H1 (cell line): Measurements from ENCODE around the gene ZFAND3. TPM values are rescaled to one million over a fixed set of nuclear protein-coding genes. Genes with fewer than 3 reads are reported as not detected.

Experiments used
- CTCF ChIA-PET: fragments of 300-600 bp; sonication (Branson Sonifier 250); formaldehyde crosslinking; loops from one replicate; lab custom pipeline; 2021; ENCODE audit not compliant: partially characterized antibody; lab: Charles Lee
- POLR2A ChIA-PET: fragments of 300-600 bp; sonication (Branson Sonifier 250); formaldehyde crosslinking; loops from one replicate; lab custom pipeline; 2021; ENCODE audit warnings: inconsistent platforms; ENCODE audit not compliant: partially characterized antibody; lab: Charles Lee
- DNase-seq, 2 experiments: peaks; one replicate each; pipeline versions ENCODE4 v3.0.0 to v3.0.0-alpha.2; 2010 to 2022; ENCODE audit warnings: low spot score in 2 of 2, low read depth in 1 of 2, mixed read lengths in 1 of 2
- FAIRE-seq: peaks from 2 replicates; lab custom pipeline; 2011; peaks lifted over from hg19 to GRCh38; lab: Jason Lieb, UNC
- H2AFZ ChIP-seq: 2 replicates; pipeline ENCODE4 v1.8.1; 2012; ENCODE audit warnings: low read length, inconsistent platforms
- H2AK5ac ChIP-seq: 2 replicates; pipeline ENCODE4 v1.6.1; 2013; ENCODE audit warnings: low read depth, low read length
- H2BK120ac ChIP-seq: replicated peaks from 2 replicates; pipeline ENCODE3; 2013; ENCODE audit warnings: low read depth, low read length, inconsistent platforms
- H2BK12ac ChIP-seq: 2 replicates; pipeline ENCODE4 v1.6.1; 2013; ENCODE audit warnings: low read depth, low read length
- H2BK15ac ChIP-seq: 2 replicates; pipeline ENCODE4 v1.6.1; 2013; ENCODE audit warnings: low read length
- H2BK20ac ChIP-seq: 2 replicates; pipeline ENCODE4 v1.6.1; 2013; ENCODE audit warnings: low read length
- H2BK5ac ChIP-seq: 2 replicates; pipeline ENCODE4 v1.6.1; 2013; ENCODE audit warnings: low read depth, low read length
- H3K14ac ChIP-seq: 2 replicates; pipeline ENCODE4 v1.6.1; 2013; ENCODE audit warnings: inconsistent platforms; ENCODE audit not compliant: insufficient read length
- H3K18ac ChIP-seq: 2 replicates; pipeline ENCODE4 v1.6.1; 2013; ENCODE audit warnings: low read length; ENCODE audit errors: extremely low read depth
- H3K23ac ChIP-seq: 2 replicates; pipeline ENCODE4 v1.6.1; 2013; ENCODE audit warnings: inconsistent platforms; ENCODE audit not compliant: insufficient read length
- H3K23me2 ChIP-seq: 2 replicates; pipeline ENCODE4 v1.6.1; 2013; ENCODE audit warnings: low read depth, low read length
- H3K27ac ChIP-seq: 2 replicates; pipeline ENCODE4 v1.6.1; 2011; ENCODE audit warnings: low read depth, low read length, inconsistent platforms
- H3K27me3 ChIP-seq, 4 experiments: replicated peaks in 1 of 4; 1 replicate in 1 of 4; 2 replicates in 3 of 4; pipeline versions ENCODE4 v1.6.1 to v1.8.1; 2011 to 2013; ENCODE audit warnings: low read length in 3 of 4, mild to moderate bottlenecking in 3 of 4, inconsistent platforms in 2 of 4, mixed read lengths in 2 of 4, moderate library complexity in 1 of 4; ENCODE audit not compliant: control insufficient read depth in 3 of 4, insufficient read depth in 3 of 4; ENCODE audit errors: extremely low read depth in 1 of 4
- H3K36me3 ChIP-seq, 4 experiments: 2 replicates each; pipeline versions ENCODE4 v1.6.1 to v1.8.1; 2011 to 2013; ENCODE audit warnings: mild to moderate bottlenecking in 4 of 4, low read length in 3 of 4, moderate library complexity in 2 of 4, control low read depth in 1 of 4, inconsistent platforms in 1 of 4; ENCODE audit not compliant: insufficient read depth in 4 of 4, control insufficient read depth in 2 of 4
- H3K4ac ChIP-seq: replicated peaks from 2 replicates; pipeline ENCODE3; 2013; ENCODE audit warnings: low read length, low read depth, mixed read lengths, inconsistent platforms; ENCODE audit not compliant: insufficient read length
- H3K4me1 ChIP-seq, 4 experiments: replicated peaks in 1 of 4; 1 replicate in 1 of 4; 2 replicates in 3 of 4; pipeline versions ENCODE4 v1.6.1 to v1.8.1; 2011 to 2013; ENCODE audit warnings: low read length in 3 of 4, inconsistent platforms in 2 of 4, mixed read lengths in 1 of 4; ENCODE audit not compliant: insufficient read depth in 4 of 4, control insufficient read depth in 3 of 4
- H3K4me2 ChIP-seq, 2 experiments: 2 replicates each; pipeline versions ENCODE4 v1.6.1 to v1.8.1; 2011 to 2013; ENCODE audit warnings: low read depth in 2 of 2, low read length in 2 of 2, control low read depth in 1 of 2, inconsistent platforms in 1 of 2, mild to moderate bottlenecking in 1 of 2; ENCODE audit not compliant: insufficient read depth in 1 of 2
- H3K4me3 ChIP-seq, 4 experiments: fragments of 200-600, 300-600 bp in 1 of 4; sonication (generic), shearing (Covaris generic), sonication (Bioruptor Twin) in 1 of 4; 2 replicates each; pipeline versions ENCODE4 v1.5.1 to v1.8.1; 2011 to 2016; ENCODE audit warnings: low read length in 4 of 4, low read depth in 3 of 4, control low read depth in 2 of 4, inconsistent platforms in 2 of 4, mild to moderate bottlenecking in 2 of 4, mixed read lengths in 1 of 4, moderate library complexity in 1 of 4; ENCODE audit not compliant: insufficient read depth in 2 of 4; ENCODE audit errors: extremely low read depth in 1 of 4
- H3K56ac ChIP-seq: replicated peaks from 2 replicates; pipeline ENCODE3; 2013; ENCODE audit warnings: low read depth, mild to moderate bottlenecking, mixed read lengths, low read length, inconsistent platforms; ENCODE audit not compliant: insufficient read length
- H3K79me1 ChIP-seq: 2 replicates; pipeline ENCODE4 v1.6.1; 2013; ENCODE audit warnings: low read depth, low read length, control low read depth
- H3K79me2 ChIP-seq, 2 experiments: 2 replicates each; pipeline versions ENCODE4 v1.6.1 to v1.8.1; 2012 to 2013; ENCODE audit warnings: low read length in 2 of 2, mild to moderate bottlenecking in 2 of 2, inconsistent platforms in 1 of 2; ENCODE audit not compliant: insufficient read depth in 2 of 2, control insufficient read depth in 1 of 2
- H3K9ac ChIP-seq, 4 experiments: replicated peaks in 1 of 4; 1 replicate in 1 of 4; 2 replicates in 3 of 4; pipeline versions ENCODE4 v1.6.1 to v1.8.1; 2011 to 2013; ENCODE audit warnings: low read depth in 3 of 4, low read length in 3 of 4, control low read depth in 2 of 4, mild to moderate bottlenecking in 2 of 4, moderate library complexity in 2 of 4, inconsistent platforms in 1 of 4; ENCODE audit errors: extremely low read depth in 1 of 4
- H3K9me3 ChIP-seq, 2 experiments: 2 replicates each; pipeline versions ENCODE4 v1.6.1 to v1.8.1; 2012 to 2013; ENCODE audit warnings: mild to moderate bottlenecking in 2 of 2, moderate library complexity in 2 of 2, control low read depth in 1 of 2, inconsistent platforms in 1 of 2, low read depth in 1 of 2, low read length in 1 of 2, mixed read lengths in 1 of 2; ENCODE audit not compliant: insufficient read depth in 2 of 2
- H4K20me1 ChIP-seq, 2 experiments: replicated peaks in 1 of 2; 2 replicates each; pipeline versions ENCODE3 to v1.8.1; 2011 to 2013; ENCODE audit warnings: inconsistent platforms in 2 of 2, low read length in 2 of 2, mild to moderate bottlenecking in 1 of 2; ENCODE audit not compliant: insufficient read depth in 2 of 2, control insufficient read depth in 1 of 2
- H4K5ac ChIP-seq: 2 replicates; pipeline ENCODE4 v1.6.1; 2013; ENCODE audit warnings: low read length, low read depth, mixed read lengths, inconsistent platforms; ENCODE audit not compliant: insufficient read length
- H4K8ac ChIP-seq: 2 replicates; pipeline ENCODE4 v1.8.0; 2013; ENCODE audit warnings: mild to moderate bottlenecking, moderate library complexity, low read length, inconsistent platforms; ENCODE audit not compliant: insufficient read depth; ENCODE audit errors: extremely low read depth
- H4K91ac ChIP-seq: replicated peaks from 2 replicates; pipeline ENCODE3; 2013; ENCODE audit warnings: low read length, mixed read lengths, inconsistent platforms; ENCODE audit not compliant: insufficient read length
- CBX8 ChIP-seq: fragments of 300-800, 300-1000 bp; sonication (generic); IDR thresholded peaks from 2 replicates; pipeline ENCODE4 v1.7.1; 2016; ENCODE audit warnings: low read depth, low read length, borderline replicate concordance
- FOSL1 ChIP-seq: IDR thresholded peaks from 2 replicates; pipeline ENCODE4 v1.6.1; 2011; ENCODE audit warnings: mild to moderate bottlenecking, low read depth, low read length, moderate library complexity; ENCODE audit not compliant: insufficient read depth
- GABPA ChIP-seq: IDR thresholded peaks from 2 replicates; pipeline ENCODE4 v1.6.1; 2011; ENCODE audit warnings: mild to moderate bottlenecking, low read length, moderate library complexity, borderline replicate concordance; ENCODE audit not compliant: insufficient read depth
- JUND ChIP-seq: IDR thresholded peaks from 2 replicates; pipeline ENCODE4 v1.6.1; 2011; ENCODE audit warnings: mild to moderate bottlenecking, improper control_type of control experiment, low read length
- WGBS, 2 experiments: shearing (Covaris generic) in 1 of 2; methylation state at CpG; one replicate each; pipeline versions ENCODE4 v1.1.6 to v1.1.7; 2013 to 2015; ENCODE audit warnings: low lambda C conversion rate in 2 of 2, mixed read lengths in 2 of 2, inconsistent platforms in 1 of 2, low coverage in 1 of 2, missing lambda C conversion rate in 1 of 2; ENCODE audit not compliant: insufficient replicate concordance in 2 of 2, insufficient coverage in 1 of 2, insufficient read length in 1 of 2; ENCODE audit errors: extremely low coverage in 1 of 2, missing lambda C conversion rate in 1 of 2; 5-methylcytosine and 5-hydroxymethylcytosine counted together
- polyA plus RNA-seq, 7 experiments: library from polyadenylated mRNA; depleted of rRNA in 3 of 7; stranded (reverse) in 5 of 7; unstranded in 2 of 7; fragments of >200 nt in 5 of 7; fragments of 200-250 nt in 2 of 7; gene quantifications; 1 replicate in 5 of 7; 2 replicates in 1 of 7; 4 replicates in 1 of 7; pipeline versions ENCODE4 v1.2.1 to v1.2.3, GENCODE V29; 2011 to 2013; ENCODE audit warnings: missing spikeins in 2 of 7, mixed read lengths in 2 of 7
- total RNA-seq: library from RNA; stranded (reverse); fragmentation: NEBNext Ultra II Directional; extraction: Animal tissue kit (Norgen Biotek cat#: 25700); gene quantifications from 2 replicates; pipeline ENCODE4 v1.2.1, GENCODE V29; 2021

ZFAND3 gene
- total and polyA plus RNA-seq, 2 of the 8 experiments (the other 6 are each of a cell fraction or from before 2014, with no cell fraction given): 13.0 to 51.3 TPM

DNA sequence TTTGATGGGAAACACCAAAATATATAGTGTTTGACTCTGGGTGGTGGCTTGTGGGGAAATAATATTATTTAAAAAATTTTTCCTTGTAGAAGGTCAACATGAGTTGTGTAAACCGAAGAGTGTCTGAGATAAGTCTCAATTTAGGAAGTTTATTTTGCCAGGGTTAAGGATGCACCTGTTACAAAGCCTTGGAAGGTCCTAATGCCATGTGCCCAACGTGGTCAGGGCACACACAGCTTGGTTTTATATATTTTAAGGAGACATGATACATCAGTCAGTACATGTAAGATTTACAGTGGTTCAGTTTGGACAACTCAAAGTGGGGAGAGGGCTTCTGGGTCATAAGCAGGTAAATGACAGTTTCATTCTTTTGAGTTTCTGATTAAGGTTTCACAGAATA is 162.1 kb downstream of the ZFAND3 start:
- Histone ChIP-seq H2BK20ac (no peak overlapping the region), H2BK5ac (no peak overlapping the region), H2AFZ (no peak overlapping the region), H2BK120ac (no peak overlapping the region), H3K14ac (no peak overlapping the region), H3K36me3 (no peaks in the 10 kb centered on the region), H3K4me1 (peaks cover 0 to 2% (median 0%) of the 10 kb centered on the region in 4 experiments; a peak in 1 of 7 replicates), H2BK12ac (no peak overlapping the region), H3K9me3 (no peaks in the 10 kb centered on the region), H3K27ac (no peak overlapping the region), H3K27me3 (no peaks in the 10 kb centered on the region), H3K23ac (no peak overlapping the region), H3K9ac (no peak overlapping the region), H4K20me1 (peaks cover 1 to 3% of the 10 kb centered on the region in 2 experiments), H3K4ac (no peak overlapping the region), H3K79me2 (peaks cover 2 to 65% of the 10 kb centered on the region in 2 experiments; a peak in 3 of 4 replicates), H3K4me2 (no peak overlapping the region), H2AK5ac (no peak overlapping the region), H3K4me3 (no peak overlapping the region), H4K8ac (no peak overlapping the region), H3K18ac (no peak overlapping the region), H3K23me2 (no peaks in the 10 kb centered on the region), H4K5ac (no peak overlapping the region), H3K56ac (no peak overlapping the region), H2BK15ac (no peak overlapping the region), H4K91ac (no peak overlapping the region), H3K79me1 (no peaks in the 10 kb centered on the region; the same call in 1 of the 2 replicates)
- no peak for TF ChIP-seq CBX8
- TF ChIP-seq GABPA: no peak
- TF ChIP-seq FOSL1: no peak
- TF ChIP-seq JUND: no peak
- ChIA-PET POLR2A (no interaction called here), CTCF (interaction anchor here (0.5 to 1.9 kb wide), 2 partner anchors 9 to 12 kb away, joined by 3 to 6 read pairs; no protein-coding TSS in a partner anchor)
- DNase-seq: no peak
- no peak for FAIRE-seq
- WGBS, 2 experiments: 92% methylated on average over 2 of the region's 2 CpGs; no CpG with 5 or more reads in 1 of the 2 experiments
